Stimulated activated CD8-positive, alpha-beta memory T cell treated with anti-CD3 and anti-CD28 coated beads, Interleukin-15, amount 100 ng/mL, for 4 hours (primary cell): ENCODE data around the gene ELFN2.

Source experiments
- DNase-seq, 2 donors: peaks; one replicate each; pipeline ENCODE4 v3.0.0-alpha.2; 2020; ENCODE audit warnings: low read depth in 2 of 2

The ELFN2 gene

GRCh38 chr22:37357446-37358075 is 69.7 kb downstream of the ELFN2 start:
- no peak for DNase-seq

GRCh38 chr22:37356922-37357321 is 70.4 kb downstream of the ELFN2 start:
- no peak for DNase-seq

GRCh38 chr22:37355174-37355573 is 72.1 kb downstream of the ELFN2 start:
- no peak for DNase-seq

GRCh38 chr22:37354670-37355069 is 72.6 kb downstream of the ELFN2 start:
- no peak for DNase-seq

- no peak for DNase-seq
Measured at GRCh38 chr22:37354261-37354660, 73.0 kb downstream of the ELFN2 start.

GRCh38 chr22:37353839-37354238 is 73.4 kb downstream of the ELFN2 start:
- DNase-seq, result no peak

GRCh38 chr22:37352481-37352880 is 74.8 kb downstream of the ELFN2 start:
- no peak for DNase-seq

- no peak for DNase-seq
Measured at GRCh38 chr22:37351232-37351631, 76.0 kb downstream of the ELFN2 start.

- DNase-seq, result no peak
Measured at GRCh38 chr22:37349043-37349814, 78.0 kb downstream of the ELFN2 start.

GRCh38 chr22:37346505-37346895 is 80.8 kb downstream of the ELFN2 start:
- DNase-seq, result no peak

- no peak for DNase-seq
Measured at GRCh38 chr22:37345863-37346504, 81.3 kb downstream of the ELFN2 start.

- DNase-seq, result no peak
Measured at GRCh38 chr22:37344735-37345449, 82.4 kb downstream of the ELFN2 start.

GRCh38 chr22:37343863-37344734 is 83.2 kb downstream of the ELFN2 start:
- no peak for DNase-seq

- no peak for DNase-seq
Measured at GRCh38 chr22:37343348-37343747, 83.9 kb downstream of the ELFN2 start.

- no peak for DNase-seq
Measured at GRCh38 chr22:37342065-37342464, 85.2 kb downstream of the ELFN2 start.

- no peak for DNase-seq
Measured at GRCh38 chr22:37340331-37341262, 86.7 kb downstream of the ELFN2 start.

- no peak for DNase-seq
Measured at GRCh38 chr22:37338539-37339246, 88.6 kb downstream of the ELFN2 start.

- no peak for DNase-seq
Measured at GRCh38 chr22:37337204-37337943, 89.9 kb downstream of the ELFN2 start.

GRCh38 chr22:37336579-37336978 is 90.7 kb downstream of the ELFN2 start:
- no peak for DNase-seq
